SIG-M5 (cell line): Measurements from ENCODE around the gene PHLPP1.
A peak's percentile ranks its signal among the peaks of the same experiment; 100 is the strongest.
"Not testable (repeated sequence)": the region's sequence is repeated elsewhere in the genome, so short reads cannot be mapped to it uniquely, and the experiment has no call there.

Source experiments
- DNase-seq: peaks from one replicate; lab custom pipeline; 2025; lab: John Stamatoyannopoulos, UW

PHLPP1 gene

GRCh38 chr18:62717925-62718800, 2.8 kb downstream of the PHLPP1 start:
- DNase-seq = no peak

DNA sequence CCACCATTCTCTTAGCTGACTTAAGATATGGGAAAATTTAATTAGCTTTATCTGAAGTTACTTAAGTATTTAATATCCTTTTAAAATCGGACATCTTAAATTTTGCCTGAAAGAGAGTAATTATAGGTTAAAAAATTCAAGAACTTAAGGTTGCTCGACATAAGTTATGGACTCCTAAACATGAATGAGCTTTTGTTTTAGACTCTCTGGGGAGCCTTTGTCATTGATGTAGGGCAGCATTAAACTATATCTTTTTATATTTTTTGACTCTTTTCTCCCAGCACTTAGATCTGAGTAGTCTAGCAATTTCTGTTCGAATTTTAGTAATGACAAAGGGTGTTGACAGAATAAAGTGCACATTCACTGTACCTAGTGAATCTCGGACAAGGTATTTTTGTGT, 4.7 kb downstream of the PHLPP1 start:
- DNase-seq = no peak

GRCh38 chr18:62720766-62721613, 5.6 kb downstream of the PHLPP1 start:
- no peak for DNase-seq

DNA sequence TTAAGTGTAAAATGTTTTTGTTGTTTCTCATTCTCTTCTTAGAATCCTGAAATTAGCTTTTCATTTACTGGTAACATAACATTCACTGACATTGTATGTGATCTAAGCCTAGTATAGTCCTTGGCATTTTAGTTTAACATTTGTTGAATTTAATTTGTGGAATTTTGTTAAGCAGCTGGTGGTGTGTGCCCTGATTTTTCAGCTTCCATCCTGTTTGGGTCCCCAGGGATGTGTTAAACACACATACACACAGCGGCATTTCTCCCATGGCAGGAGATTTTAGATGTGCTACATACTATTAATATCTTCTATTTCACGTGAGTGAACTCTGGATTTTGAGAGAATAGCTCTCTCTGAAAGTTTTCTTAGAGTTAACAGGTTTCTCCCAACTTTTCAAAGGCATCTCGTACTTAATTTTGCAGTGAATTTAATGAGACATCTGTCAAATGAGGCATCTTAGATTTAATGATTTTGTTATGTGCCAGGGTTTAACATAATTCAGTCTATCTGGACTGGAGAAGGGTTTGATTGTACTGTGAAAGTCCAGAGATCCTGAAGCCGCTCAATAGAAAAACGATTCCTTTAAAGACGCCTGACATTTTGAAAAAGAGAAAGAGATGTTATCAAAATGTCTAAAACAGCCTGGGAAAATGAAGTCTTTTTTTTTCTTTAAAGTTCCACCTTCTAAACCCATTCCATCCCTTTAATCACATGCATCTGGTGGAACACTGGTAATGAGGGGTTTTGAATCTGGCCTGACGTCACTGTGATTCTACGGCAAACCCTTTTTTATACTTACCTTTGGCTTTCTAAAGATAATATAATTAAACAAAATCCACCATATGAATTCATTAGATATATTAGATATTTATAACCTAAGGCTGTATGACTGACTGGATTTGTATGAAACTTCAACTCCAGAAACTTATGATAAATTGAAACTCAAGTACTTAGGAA, 6.8 kb downstream of the PHLPP1 start:
- no peak for DNase-seq

- DNase-seq = no peak
Measured at GRCh38 chr18:62723666-62724281, 8.4 kb downstream of the PHLPP1 start.

GRCh38 chr18:62725896-62726295, 10.6 kb downstream of the PHLPP1 start:
- no peak for DNase-seq

DNA sequence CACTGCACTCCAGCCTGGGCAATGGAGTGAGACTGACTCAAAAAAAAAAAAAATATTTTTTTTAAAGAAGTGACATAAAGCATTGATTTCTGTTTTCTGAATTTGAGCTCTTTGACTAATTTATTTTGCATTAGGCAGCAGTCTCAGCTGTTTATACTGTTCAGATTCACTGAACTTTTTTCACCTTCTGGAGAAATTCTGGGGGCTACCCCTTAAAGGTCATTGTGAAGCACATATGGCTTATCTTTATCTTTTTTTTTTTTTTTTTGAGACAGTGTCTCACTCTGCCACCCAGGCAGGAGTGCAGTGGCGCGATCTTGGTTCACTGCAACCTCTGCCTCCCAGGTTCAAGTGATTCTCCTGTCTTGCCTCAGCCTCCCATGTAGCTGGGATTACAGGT, 12.9 kb downstream of the PHLPP1 start:
- DNase-seq = no peak

DNA sequence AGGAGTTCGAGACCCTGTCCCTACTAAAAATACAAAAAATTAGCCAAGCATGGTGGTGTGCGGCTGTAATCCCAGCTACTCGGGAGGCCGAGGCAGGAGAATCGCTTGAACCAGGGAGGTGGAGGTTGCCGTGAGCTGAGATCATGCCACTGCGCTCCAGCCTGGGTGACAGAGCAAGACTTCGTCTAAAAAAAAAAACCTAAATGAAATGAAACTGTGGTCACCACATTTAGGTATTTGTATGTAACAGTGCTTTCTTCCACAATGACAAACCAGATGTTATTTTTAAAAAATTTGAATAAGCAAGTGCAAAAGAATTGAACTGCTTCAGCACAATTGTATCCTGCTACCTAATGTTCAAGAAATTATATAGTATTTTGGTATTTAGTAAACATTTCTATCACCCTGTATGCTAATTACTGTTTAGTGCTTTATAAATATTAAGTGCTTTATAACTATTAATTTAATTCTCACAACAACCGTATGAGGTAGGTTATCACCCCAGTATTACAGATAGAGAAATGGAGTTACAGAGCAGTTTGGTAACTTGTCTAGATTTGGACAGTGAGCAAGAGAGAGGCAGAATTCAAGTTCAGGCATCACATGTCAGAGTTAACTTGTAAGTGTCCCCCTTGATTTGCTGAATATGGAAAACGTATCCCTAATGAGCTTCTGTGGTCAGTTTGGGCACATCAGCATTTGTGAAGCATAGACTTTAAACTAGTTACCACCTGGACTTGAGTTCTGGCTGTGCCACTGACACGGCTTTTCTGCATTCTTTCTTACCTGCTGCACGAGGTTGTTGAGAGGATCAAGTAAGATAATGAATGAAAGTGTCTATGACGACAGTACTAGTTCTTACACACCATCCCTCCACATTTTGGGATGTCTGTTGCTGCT, 14.4 kb downstream of the PHLPP1 start:
- DNase-seq = no peak

DNA sequence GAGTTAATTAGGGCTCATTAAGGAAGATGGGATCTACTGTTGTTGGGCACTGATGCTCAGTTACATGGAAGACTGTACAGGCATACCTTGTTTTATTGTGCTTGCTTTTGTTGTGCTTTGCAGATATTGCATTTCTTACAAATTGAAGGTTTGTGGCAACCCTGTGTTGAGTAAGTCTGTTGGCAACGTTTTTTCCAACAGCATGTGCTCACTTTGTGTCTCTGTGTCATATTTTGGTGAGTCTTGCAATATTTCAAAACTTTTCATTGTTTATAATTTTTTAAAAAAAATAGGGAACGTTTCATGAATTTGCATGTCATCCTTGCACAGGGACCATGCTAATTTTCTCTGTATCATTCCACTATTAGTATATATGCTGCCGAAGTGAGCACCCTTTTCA, 15.6 kb downstream of the PHLPP1 start:
- DNase-seq = no peak

DNA sequence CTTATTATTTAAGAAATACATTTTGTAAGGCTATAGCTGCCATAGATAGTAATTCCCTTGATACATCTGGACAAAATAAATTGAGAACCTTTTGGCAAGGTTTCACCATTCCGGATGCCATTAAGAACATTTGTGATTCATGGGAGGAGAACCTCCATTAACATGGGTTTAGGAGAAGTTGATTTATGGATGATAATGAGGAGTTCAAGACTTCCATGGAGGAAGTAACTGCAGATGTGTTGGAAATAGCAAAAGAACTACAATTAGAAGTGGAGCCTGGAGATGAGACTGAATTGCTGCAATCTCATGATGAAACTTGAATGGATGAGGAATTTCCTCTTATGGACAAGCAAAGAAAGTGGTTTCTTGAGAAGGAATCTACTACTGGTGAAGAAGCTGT, 17.3 kb downstream of the PHLPP1 start:
- no peak for DNase-seq

DNA sequence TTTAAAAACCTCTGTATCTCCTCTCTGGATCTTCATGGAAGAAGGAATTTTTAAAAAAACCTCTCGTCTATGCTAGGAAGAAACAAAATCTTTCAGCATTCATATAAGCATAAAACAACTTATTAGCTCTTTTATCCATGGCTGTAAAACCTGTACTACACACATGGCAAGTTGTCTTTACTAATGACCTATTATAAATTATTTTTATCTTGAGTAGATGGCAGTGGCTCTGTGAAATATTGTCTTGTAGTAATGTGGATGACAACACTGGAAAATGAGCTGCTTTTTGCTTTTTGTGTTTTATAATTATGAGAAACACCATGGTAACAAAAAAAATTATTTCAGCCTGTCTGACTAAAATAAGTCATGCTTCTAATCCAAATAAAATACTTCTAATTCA, 18.9 kb downstream of the PHLPP1 start:
- no peak for DNase-seq

GRCh38 chr18:62735387-62735786, 20.0 kb downstream of the PHLPP1 start:
- DNase-seq = no peak

DNA sequence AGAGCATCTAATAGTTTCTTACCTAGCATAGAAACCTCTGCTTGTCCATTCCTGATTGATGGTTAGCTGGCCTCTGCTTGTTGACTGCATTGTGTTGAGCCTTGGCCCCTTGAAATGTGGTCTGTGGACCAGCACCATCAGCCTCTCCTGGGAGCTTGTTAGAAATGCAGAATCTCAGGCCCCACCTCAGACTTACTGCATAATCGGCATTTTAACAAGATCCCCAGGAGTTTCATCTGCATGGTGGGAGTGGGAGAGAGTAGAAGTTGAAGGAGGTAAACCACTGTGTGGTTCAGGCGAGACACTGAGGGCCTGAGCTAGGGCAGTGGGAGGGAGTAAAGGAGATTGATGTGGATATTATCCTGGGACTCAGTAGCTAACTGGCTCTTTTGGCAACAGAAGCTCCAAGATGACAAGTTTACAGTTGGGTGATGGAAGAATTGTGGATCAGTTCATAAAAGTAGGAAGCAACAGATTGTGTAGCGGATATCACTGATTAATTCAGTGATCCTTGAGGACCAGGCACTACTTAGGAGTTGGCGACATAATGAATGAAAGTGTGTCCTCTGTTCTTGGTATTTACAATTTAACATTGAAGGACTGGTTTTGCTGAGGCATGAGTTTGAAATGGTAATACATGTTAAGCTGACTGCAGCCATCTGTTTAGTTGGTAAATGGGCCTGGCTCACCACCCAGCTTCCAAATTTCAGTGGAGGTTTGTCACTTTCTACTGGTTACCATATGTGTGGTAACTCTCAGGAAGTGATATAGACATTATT, 20.9 kb downstream of the PHLPP1 start:
- no peak for DNase-seq

DNA sequence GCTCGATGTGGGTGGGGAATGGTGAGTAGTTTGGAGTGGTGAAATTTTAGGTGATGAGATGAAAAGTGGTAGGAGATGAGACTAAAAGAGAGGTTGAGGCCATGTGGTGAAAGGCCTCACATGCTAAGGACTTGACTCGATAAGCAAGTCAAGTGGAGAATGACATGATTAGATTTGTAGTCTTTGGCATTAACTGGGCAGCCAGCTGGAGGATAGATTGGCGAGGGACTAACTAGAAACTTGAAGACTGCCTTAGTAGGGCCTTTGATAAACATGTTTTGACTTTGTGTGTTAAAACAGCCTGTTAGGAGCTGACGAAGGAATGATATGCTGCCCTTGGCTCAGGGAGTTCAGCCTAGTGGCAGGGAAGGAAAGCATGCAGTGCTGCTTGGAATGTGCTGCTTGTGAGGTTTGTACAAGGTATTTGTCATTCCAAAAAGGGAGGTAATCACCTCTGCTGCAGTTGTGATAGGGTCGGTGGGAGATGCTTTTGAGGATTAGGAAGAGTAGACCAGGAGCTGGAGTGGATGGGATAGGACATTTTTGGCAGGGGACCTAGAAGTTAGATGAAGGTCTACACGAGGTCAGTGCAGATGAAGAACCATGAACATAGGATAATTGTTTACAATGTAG, 22.0 kb downstream of the PHLPP1 start:
- no peak for DNase-seq

GRCh38 chr18:62738639-62739038, 23.3 kb downstream of the PHLPP1 start:
- no peak for DNase-seq

DNA sequence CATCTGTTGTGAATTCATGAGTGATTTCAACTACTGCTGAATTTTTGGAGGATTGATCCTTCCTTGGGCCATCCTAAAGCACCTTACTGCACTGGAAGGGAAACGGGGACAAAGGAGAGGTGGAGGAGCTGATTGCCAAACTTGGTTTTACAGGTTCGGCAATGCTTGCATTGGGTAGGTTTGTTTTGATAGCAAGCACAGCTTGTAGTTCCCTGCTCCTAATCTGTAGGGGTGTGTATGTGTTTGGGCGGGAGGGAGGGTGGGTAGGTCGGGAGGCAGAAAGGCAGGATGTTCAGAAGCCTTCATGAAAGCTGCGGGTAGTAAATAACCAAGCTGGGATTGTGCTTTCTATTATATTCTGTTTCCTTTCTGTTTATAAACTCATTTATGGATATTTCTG, 24.6 kb downstream of the PHLPP1 start:
- no peak for DNase-seq

- DNase-seq = not testable (repeated sequence)
Measured at GRCh38 chr18:62740650-62741049, 25.3 kb downstream of the PHLPP1 start.

DNA sequence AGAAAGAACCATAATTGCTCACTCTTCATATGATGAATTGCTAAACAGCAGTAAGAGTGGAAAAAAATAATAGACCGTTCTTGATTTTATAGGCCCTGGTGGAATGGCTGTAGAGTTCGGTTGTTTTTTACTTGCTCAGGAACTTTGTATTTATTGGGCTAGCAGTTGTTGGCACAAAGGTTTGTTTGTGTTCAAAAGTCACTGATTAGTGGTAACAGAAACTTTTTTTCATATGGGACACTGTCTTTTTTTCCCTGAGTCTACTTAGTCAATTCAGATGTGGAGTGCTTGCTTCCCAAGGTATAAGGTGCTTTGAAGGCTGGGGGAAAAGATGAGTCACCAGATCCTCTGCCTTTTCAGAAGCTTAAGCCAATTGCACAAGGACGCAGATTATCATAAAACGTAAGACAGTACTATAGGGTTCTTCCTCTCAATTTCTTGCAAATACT, 25.8 kb downstream of the PHLPP1 start:
- peak; percentile 6 for DNase-seq

- DNase-seq = no peak
Measured at GRCh38 chr18:62741584-62741983, 26.2 kb downstream of the PHLPP1 start.
